ENCODE results near the gene UFD1. TPM values are rescaled to one million over a fixed set of nuclear protein-coding genes. Genes with fewer than 3 reads are reported as not detected.
A peak's percentile ranks its signal among the peaks of the same experiment; 100 is the strongest.

UFD1 gene
- total and polyA plus RNA-seq, 2 of the 13 experiments (the other 11 are each of a cell fraction or from before 2014, with no cell fraction given), result 47.9 to 51.1 TPM

DNA sequence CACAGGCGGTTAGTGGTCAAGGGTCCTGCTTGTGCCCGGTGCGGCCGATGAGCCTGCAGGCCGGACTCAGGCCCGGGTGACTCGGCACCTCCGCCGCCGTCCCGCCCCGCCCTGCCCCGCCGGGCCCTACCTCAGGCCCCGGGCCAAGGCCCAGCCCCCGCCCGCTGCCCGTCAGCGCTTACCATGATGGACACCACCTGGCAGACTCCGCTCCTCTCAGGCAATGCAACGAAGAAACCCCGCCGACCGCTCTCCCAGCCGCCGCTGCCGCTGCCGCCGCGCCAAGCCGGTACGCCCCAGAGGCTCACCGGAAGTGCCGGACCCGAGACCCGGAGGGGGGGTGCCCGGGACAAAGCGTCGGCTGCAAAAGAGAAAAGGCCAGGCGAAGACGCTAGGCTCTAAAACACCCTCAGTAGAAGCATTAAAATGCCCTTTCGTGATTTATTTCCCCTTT, at the start of gene UFD1 (continued):
- TF ChIP-seq, protein P1, sequence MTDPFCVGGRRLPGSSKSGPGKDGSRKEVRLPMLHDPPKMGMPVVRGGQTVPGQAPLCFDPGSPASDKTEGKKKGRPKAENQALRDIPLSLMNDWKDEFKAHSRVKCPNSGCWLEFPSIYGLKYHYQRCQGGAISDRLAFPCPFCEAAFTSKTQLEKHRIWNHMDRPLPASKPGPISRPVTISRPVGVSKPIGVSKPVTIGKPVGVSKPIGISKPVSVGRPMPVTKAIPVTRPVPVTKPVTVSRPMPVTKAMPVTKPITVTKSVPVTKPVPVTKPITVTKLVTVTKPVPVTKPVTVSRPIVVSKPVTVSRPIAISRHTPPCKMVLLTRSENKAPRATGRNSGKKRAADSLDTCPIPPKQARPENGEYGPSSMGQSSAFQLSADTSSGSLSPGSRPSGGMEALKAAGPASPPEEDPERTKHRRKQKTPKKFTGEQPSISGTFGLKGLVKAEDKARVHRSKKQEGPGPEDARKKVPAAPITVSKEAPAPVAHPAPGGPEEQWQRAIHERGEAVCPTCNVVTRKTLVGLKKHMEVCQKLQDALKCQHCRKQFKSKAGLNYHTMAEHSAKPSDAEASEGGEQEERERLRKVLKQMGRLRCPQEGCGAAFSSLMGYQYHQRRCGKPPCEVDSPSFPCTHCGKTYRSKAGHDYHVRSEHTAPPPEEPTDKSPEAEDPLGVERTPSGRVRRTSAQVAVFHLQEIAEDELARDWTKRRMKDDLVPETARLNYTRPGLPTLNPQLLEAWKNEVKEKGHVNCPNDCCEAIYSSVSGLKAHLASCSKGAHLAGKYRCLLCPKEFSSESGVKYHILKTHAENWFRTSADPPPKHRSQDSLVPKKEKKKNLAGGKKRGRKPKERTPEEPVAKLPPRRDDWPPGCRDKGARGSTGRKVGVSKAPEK (CRISPR knock-in tag; IDR thresholded peaks at IDR 0.05; ENCODE audit: borderline replicate concordance), result no peak
- TF ChIP-seq ZNF703 (CRISPR knock-in tag; IDR thresholded peaks at IDR 0.05; ENCODE audit: borderline replicate concordance) (no peak), ZNF121 (CRISPR knock-in tag; IDR thresholded peaks at IDR 0.05) (0 out of 2 replicates have a peak, but pooled peaks have one; percentile 17), GATAD1 (CRISPR knock-in tag; IDR thresholded peaks at IDR 0.05) (peak; percentile 62; the same call in 1 of the 2 replicates), POLR2AphosphoS5 (IDR thresholded peaks at IDR 0.05; ENCODE audit: low read depth, low read length) (peak; percentile 54), ZNF713 (CRISPR knock-in tag; IDR thresholded peaks at IDR 0.05) (no peak), MIXL1 (CRISPR knock-in tag; IDR thresholded peaks at IDR 0.05) (no peak), POLR2G (IDR thresholded peaks at IDR 0.05; ENCODE audit: low read depth, low read length) (peak; percentile 69), ZNF616 (CRISPR knock-in tag; IDR thresholded peaks at IDR 0.05; ENCODE audit: low read depth) (no peak), ZNF3 (CRISPR knock-in tag; IDR thresholded peaks at IDR 0.05) (no peak), ZNF720 (CRISPR knock-in tag; IDR thresholded peaks at IDR 0.05) (no peak), ZNF446 (CRISPR knock-in tag; IDR thresholded peaks at IDR 0.05) (no peak), ZBTB7B (CRISPR knock-in tag; IDR thresholded peaks at IDR 0.05) (peak; percentile 12; the same call in 1 of the 2 replicates)
- TF ChIP-seq, protein P2, sequence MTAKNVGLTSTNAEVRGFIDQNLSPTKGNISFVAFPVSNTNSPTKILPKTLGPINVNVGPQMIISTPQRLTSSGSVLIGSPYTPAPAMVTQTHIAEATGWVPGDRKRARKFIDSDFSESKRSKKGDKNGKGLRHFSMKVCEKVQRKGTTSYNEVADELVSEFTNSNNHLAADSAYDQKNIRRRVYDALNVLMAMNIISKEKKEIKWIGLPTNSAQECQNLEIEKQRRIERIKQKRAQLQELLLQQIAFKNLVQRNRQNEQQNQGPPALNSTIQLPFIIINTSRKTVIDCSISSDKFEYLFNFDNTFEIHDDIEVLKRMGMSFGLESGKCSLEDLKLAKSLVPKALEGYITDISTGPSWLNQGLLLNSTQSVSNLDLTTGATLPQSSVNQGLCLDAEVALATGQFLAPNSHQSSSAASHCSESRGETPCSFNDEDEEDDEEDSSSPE (CRISPR knock-in tag; IDR thresholded peaks at IDR 0.05), result 0 out of 2 replicates have a peak, but pooled peaks have one; percentile 55
- TF ChIP-seq, protein P3, sequence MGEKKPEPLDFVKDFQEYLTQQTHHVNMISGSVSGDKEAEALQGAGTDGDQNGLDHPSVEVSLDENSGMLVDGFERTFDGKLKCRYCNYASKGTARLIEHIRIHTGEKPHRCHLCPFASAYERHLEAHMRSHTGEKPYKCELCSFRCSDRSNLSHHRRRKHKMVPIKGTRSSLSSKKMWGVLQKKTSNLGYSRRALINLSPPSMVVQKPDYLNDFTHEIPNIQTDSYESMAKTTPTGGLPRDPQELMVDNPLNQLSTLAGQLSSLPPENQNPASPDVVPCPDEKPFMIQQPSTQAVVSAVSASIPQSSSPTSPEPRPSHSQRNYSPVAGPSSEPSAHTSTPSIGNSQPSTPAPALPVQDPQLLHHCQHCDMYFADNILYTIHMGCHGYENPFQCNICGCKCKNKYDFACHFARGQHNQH (CRISPR knock-in tag; IDR thresholded peaks at IDR 0.05), result no peak; the same call in 1 of the 2 replicates
- TF ChIP-seq, protein P4, sequence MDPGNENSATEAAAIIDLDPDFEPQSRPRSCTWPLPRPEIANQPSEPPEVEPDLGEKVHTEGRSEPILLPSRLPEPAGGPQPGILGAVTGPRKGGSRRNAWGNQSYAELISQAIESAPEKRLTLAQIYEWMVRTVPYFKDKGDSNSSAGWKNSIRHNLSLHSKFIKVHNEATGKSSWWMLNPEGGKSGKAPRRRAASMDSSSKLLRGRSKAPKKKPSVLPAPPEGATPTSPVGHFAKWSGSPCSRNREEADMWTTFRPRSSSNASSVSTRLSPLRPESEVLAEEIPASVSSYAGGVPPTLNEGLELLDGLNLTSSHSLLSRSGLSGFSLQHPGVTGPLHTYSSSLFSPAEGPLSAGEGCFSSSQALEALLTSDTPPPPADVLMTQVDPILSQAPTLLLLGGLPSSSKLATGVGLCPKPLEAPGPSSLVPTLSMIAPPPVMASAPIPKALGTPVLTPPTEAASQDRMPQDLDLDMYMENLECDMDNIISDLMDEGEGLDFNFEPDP (CRISPR knock-in tag; conservative IDR thresholded peaks at IDR 0.05), result no peak
- TF ChIP-seq, protein P5, sequence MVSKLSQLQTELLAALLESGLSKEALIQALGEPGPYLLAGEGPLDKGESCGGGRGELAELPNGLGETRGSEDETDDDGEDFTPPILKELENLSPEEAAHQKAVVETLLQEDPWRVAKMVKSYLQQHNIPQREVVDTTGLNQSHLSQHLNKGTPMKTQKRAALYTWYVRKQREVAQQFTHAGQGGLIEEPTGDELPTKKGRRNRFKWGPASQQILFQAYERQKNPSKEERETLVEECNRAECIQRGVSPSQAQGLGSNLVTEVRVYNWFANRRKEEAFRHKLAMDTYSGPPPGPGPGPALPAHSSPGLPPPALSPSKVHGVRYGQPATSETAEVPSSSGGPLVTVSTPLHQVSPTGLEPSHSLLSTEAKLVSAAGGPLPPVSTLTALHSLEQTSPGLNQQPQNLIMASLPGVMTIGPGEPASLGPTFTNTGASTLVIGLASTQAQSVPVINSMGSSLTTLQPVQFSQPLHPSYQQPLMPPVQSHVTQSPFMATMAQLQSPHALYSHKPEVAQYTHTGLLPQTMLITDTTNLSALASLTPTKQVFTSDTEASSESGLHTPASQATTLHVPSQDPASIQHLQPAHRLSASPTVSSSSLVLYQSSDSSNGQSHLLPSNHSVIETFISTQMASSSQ (IDR thresholded peaks at IDR 0.05; ENCODE audit: low read depth), result no peak
- TF ChIP-seq, protein P5 (CRISPR knock-in tag; IDR thresholded peaks at IDR 0.05; ENCODE audit: borderline replicate concordance), result no peak
- TF ChIP-seq, protein P6, sequence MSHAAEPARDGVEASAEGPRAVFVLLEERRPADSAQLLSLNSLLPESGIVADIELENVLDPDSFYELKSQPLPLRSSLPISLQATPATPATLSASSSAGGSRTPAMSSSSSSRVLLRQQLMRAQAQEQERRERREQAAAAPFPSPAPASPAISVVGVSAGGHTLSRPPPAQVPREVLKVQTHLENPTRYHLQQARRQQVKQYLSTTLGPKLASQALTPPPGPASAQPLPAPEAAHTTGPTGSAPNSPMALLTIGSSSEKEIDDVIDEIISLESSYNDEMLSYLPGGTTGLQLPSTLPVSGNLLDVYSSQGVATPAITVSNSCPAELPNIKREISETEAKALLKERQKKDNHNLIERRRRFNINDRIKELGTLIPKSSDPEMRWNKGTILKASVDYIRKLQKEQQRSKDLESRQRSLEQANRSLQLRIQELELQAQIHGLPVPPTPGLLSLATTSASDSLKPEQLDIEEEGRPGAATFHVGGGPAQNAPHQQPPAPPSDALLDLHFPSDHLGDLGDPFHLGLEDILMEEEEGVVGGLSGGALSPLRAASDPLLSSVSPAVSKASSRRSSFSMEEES (CRISPR knock-in tag; IDR thresholded peaks at IDR 0.05), result no peak

Data from HepG2 (cell line).